Stomach (tissue), 9 donors: ENCODE results near the gene KHDC4. TPM values are rescaled to one million over a fixed set of nuclear protein-coding genes. Genes with fewer than 3 reads are reported as not detected.

ENCODE experiments used
- DNase-seq, 2 donors: peaks; one replicate each; pipeline versions ENCODE4 v3.0.0 to v3.0.0-alpha.2; 2013 to 2019
- H3K27ac ChIP-seq, 5 donors: fragments of 200-600 bp in 4 of 5; sonication (generic) in 4 of 5; one replicate each; pipeline ENCODE4 v1.5.1; 2013 to 2019; ENCODE audit warnings: mild to moderate bottlenecking in 1 of 5, moderate library complexity in 1 of 5
- H3K27me3 ChIP-seq, 3 donors: fragments of 200-600 bp; sonication (generic); one replicate each; pipeline ENCODE4 v1.5.1; 2017 to 2019; ENCODE audit warnings: mixed run types in 1 of 3
- H3K36me3 ChIP-seq, 4 donors: fragments of 200-600 bp; sonication (generic); 1 replicate in 3 of 4; 2 replicates in 1 of 4; pipeline ENCODE4 v1.5.1; 2016 to 2019
- H3K4me1 ChIP-seq, 4 donors: fragments of 200-600 bp; sonication (generic); one replicate each; pipeline ENCODE4 v1.5.1; 2016 to 2019
- H3K4me3 ChIP-seq, 4 donors: fragments of 200-600 bp; sonication (generic) in 3 of 4; one replicate each; pipeline ENCODE4 v1.5.1; 2016 to 2019; ENCODE audit warnings: mild to moderate bottlenecking in 1 of 4
- H3K9me3 ChIP-seq, 4 donors: fragments of 200-600 bp; sonication (generic); one replicate each; pipeline ENCODE4 v1.5.1; 2016 to 2019
- EP300 ChIP-seq: sonication (generic); formaldehyde crosslinking; IDR thresholded peaks from one replicate; pipeline ENCODE4 v1.6.1; 2017; ENCODE audit warnings: antibody characterized with exemption
- POLR2A ChIP-seq, 4 donors: fragments of 450-650 bp; IDR thresholded peaks; one replicate each; pipeline ENCODE4 v1.6.1; 2016; ENCODE audit warnings: antibody characterized with exemption in 4 of 4, control low read depth in 2 of 4, mild to moderate bottlenecking in 1 of 4, moderate library complexity in 1 of 4
- POLR2AphosphoS5 ChIP-seq, 3 donors: sonication (generic); formaldehyde crosslinking; IDR thresholded peaks; one replicate each; pipeline ENCODE4 v1.6.1; 2016; ENCODE audit warnings: antibody characterized with exemption in 3 of 3
- WGBS, 5 donors: extraction: QIAGEN DNeasy Blood & Tissue Kit in 3 of 5; methylation state at CpG; one replicate each; pipeline versions ENCODE4 v1.1.5 to v1.1.7; 2013 to 2018; 5-methylcytosine and 5-hydroxymethylcytosine counted together
- intact Hi-C: fragments of 100-400 bp; cut with DNase I; formaldehyde crosslinking; loops from one replicate; pipeline ENCODE4 v1.15.1; 2023; ENCODE audit warnings: low total_unique reads
- polyA plus RNA-seq, 3 donors: library from polyadenylated mRNA; stranded (reverse); fragments of 200-250 nt; gene quantifications; one replicate each; pipeline ENCODE4 v1.2.3, GENCODE V29; 2013
- total RNA-seq, 5 donors: library from RNA; depleted of rRNA; stranded (reverse); fragments of >200 nt; gene quantifications; one replicate each; pipeline versions ENCODE4 v1.1.0 to v1.2.3, GENCODE V29; 2014 to 2016
- TF ChIP-seq, protein P1 (sequence below), 7 experiments: fragments of 450-650 bp in 4 of 7; fragments of 200-600 bp in 3 of 7; sonication (generic) in 3 of 7; IDR thresholded peaks; one replicate each; pipeline ENCODE4 v1.5.1; 2016 to 2019; ENCODE audit warnings: antibody characterized with exemption in 7 of 7, control low read depth in 2 of 7, mild to moderate bottlenecking in 1 of 7
- donor health status: healthy with polysubstance abuse.
- donor health status: Bipolar disorder and iron deficiency.
- donor health status: healthy.

The KHDC4 gene
- total and polyA plus RNA-seq, 8 donors = 4.9 to 126 (median 57.5) TPM

- intact Hi-C loops = no loop called here
- Histone ChIP-seq H3K27me3 (no peaks in the 10 kb centered on the region), H3K27ac (peak overlapping the region; percentile 40 to 99 (median 97)), H3K9me3 (no peaks in the 10 kb centered on the region), H3K36me3 (peaks cover 48 to 78% (median 77%) of the 10 kb centered on the region in 4 donors), H3K4me3 (peak overlapping the region in 3 of 4 donors; percentile 64 to 90 (median 87)), H3K4me1 (peaks cover 4 to 47% (median 27%) of the 10 kb centered on the region in 4 donors)
- TF ChIP-seq POLR2A (IDR thresholded peaks at IDR 0.05) = no peak
- TF ChIP-seq POLR2AphosphoS5 (IDR thresholded peaks at IDR 0.05) = peak in 2 of 3 donors; percentile 59 to 60
- WGBS, 5 donors = 51 to 59% (median 55%) methylated on average over 4 of the region's 4 CpGs
- peak; percentile 28 to 76 for DNase-seq
These were observed 24.3 kb downstream of the KHDC4 start for GRCh38 chr1:155909894-155910293.

DNA sequence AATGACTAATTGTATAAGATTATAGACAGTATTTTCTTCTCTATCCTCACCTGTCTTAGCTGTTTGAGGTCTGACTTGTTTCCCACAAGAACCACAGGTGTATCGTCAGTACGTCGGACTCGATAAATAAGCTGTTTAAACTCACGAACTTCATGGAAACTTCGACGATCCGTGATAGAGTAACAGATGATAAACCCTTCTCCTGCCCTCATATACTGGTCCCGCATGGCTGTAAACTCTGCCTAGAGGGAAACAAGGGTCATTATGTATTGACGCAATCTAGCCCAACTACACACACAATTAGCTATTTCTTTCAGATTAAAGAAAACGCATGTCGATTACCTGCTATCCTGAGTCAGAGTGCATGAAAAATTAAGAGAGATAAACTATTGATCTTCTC lies 30.0 kb downstream of the KHDC4 start:
- peaks cover under 1 to 14% (median 5%) of the 10 kb centered on the region in 4 donors for H3K4me1 ChIP-seq
- TF ChIP-seq EP300 (no peak), POLR2AphosphoS5 (IDR thresholded peaks at IDR 0.05) (no peak), POLR2A (IDR thresholded peaks at IDR 0.05) (no peak)
- TF ChIP-seq, protein P1, sequence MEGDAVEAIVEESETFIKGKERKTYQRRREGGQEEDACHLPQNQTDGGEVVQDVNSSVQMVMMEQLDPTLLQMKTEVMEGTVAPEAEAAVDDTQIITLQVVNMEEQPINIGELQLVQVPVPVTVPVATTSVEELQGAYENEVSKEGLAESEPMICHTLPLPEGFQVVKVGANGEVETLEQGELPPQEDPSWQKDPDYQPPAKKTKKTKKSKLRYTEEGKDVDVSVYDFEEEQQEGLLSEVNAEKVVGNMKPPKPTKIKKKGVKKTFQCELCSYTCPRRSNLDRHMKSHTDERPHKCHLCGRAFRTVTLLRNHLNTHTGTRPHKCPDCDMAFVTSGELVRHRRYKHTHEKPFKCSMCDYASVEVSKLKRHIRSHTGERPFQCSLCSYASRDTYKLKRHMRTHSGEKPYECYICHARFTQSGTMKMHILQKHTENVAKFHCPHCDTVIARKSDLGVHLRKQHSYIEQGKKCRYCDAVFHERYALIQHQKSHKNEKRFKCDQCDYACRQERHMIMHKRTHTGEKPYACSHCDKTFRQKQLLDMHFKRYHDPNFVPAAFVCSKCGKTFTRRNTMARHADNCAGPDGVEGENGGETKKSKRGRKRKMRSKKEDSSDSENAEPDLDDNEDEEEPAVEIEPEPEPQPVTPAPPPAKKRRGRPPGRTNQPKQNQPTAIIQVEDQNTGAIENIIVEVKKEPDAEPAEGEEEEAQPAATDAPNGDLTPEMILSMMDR (IDR thresholded peaks at IDR 0.05) = no peak
- 91 to 94% (median 92%) methylated on average over 12 of the region's 12 CpGs for WGBS, 5 donors
- H3K27me3 ChIP-seq = no peaks in the 10 kb centered on the region
- H3K9me3 ChIP-seq = no peaks in the 10 kb centered on the region
- DNase-seq = no peak
- H3K27ac ChIP-seq = no peak overlapping the region
- H3K36me3 ChIP-seq = peaks cover 74 to 100% (median 100%) of the 10 kb centered on the region in 4 donors
- H3K4me3 ChIP-seq = no peak overlapping the region
- intact Hi-C loops = no loop called here

GRCh38 chr1:155900161-155900560 lies 34.1 kb downstream of the KHDC4 start:
- H3K36me3 ChIP-seq = peaks cover 72 to 95% (median 93%) of the 10 kb centered on the region in 4 donors
- TF ChIP-seq, protein P1 (IDR thresholded peaks at IDR 0.05) = no peak
- TF ChIP-seq EP300 (no peak), POLR2A (IDR thresholded peaks at IDR 0.05) (no peak), POLR2AphosphoS5 (IDR thresholded peaks at IDR 0.05) (no peak)
- intact Hi-C loops = no loop called here
- no peak overlapping the region for H3K4me3 ChIP-seq
- 86 to 94% (median 92%) methylated on average over 4 of the region's 4 CpGs for WGBS, 5 donors
- no peaks in the 10 kb centered on the region for H3K27me3 ChIP-seq
- no peak for DNase-seq
- peaks cover 0 to 5% (median 0%) of the 10 kb centered on the region in 4 donors for H3K4me1 ChIP-seq
- no peak overlapping the region for H3K27ac ChIP-seq
- H3K9me3 ChIP-seq = no peaks in the 10 kb centered on the region

- no peak for TF ChIP-seq POLR2AphosphoS5 (IDR thresholded peaks at IDR 0.05)
- TF ChIP-seq, protein P1 (IDR thresholded peaks at IDR 0.05) = no peak
- TF ChIP-seq POLR2A (IDR thresholded peaks at IDR 0.05) = no peak
- no peak for TF ChIP-seq EP300
- DNase-seq = no peak
- Histone ChIP-seq H3K27ac (no peak overlapping the region), H3K36me3 (peaks cover 68 to 90% (median 88%) of the 10 kb centered on the region in 4 donors), H3K4me3 (no peak overlapping the region), H3K27me3 (no peaks in the 10 kb centered on the region), H3K9me3 (no peaks in the 10 kb centered on the region), H3K4me1 (peaks cover 0 to 5% (median 0%) of the 10 kb centered on the region in 4 donors)
- 94 to 100% (median 96%) methylated on average over 2 of the region's 2 CpGs for WGBS, 5 donors
- intact Hi-C loops = no loop called here
These were observed 34.5 kb downstream of the KHDC4 start for GRCh38 chr1:155899683-155900082.

- intact Hi-C loops = no loop called here
- Histone ChIP-seq H3K27ac (no peak overlapping the region), H3K27me3 (no peaks in the 10 kb centered on the region), H3K4me3 (no peak overlapping the region), H3K4me1 (peaks cover 0 to 9% (median 5%) of the 10 kb centered on the region in 4 donors), H3K9me3 (no peaks in the 10 kb centered on the region), H3K36me3 (peaks cover 60 to 82% (median 80%) of the 10 kb centered on the region in 4 donors)
- TF ChIP-seq, protein P1 (IDR thresholded peaks at IDR 0.05) = no peak
- TF ChIP-seq POLR2A (IDR thresholded peaks at IDR 0.05) (no peak), EP300 (no peak), POLR2AphosphoS5 (IDR thresholded peaks at IDR 0.05) (no peak)
- WGBS, 5 donors = 72 to 87% (median 80%) methylated on average over 2 of the region's 2 CpGs
- DNase-seq = no peak
These were observed 35.3 kb downstream of the KHDC4 start for GRCh38 chr1:155898888-155899287.
